Measurements from ENCODE around the gene BRD2. TPM values are rescaled to one million over a fixed set of nuclear protein-coding genes. Genes with fewer than 3 reads are reported as not detected.

Gene BRD2
- total and polyA plus RNA-seq, 2 of the 4 experiments (the other 2 are of a cell fraction), result 99.5 to 144 TPM

DNA sequence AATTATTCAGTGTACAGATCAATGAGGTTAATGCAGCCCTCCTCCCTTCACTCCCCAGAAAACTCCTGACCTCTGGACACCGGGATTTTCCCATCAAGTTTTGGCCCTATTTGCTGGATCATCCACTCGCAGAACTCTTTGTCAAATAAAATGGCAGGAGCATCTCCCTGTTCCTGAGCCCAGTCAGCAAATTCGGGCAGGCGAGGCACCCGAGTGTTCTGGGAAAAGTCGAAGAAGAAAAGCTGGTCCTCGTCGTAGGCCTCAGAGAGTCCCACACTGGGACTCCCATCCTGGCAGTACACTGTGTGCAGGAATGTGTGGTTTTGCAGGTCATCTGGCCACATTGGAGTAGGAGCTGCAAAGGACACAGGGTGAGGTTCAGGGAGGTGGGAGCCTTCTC, 17.9 kb upstream of the BRD2 start:
- no peak overlapping the region for H2BK120ac ChIP-seq (ENCODE audit: low read depth, low read length)
- peaks cover 4% of the 10 kb centered on the region; the same call in 1 of the 2 replicates for H3K9me1 ChIP-seq (ENCODE audit: insufficient read depth, low read length)
- CTCF ChIA-PET, result no interaction called here
- no peak overlapping the region for H2BK20ac ChIP-seq (ENCODE audit: low read depth, low read length)
- H3K27me3 ChIP-seq (ENCODE audit: control insufficient read depth, insufficient read depth, low read length), result no peaks in the 10 kb centered on the region
- H2AK9ac ChIP-seq (replicated peaks; ENCODE audit: low read depth, low read length, poor library complexity), result no peak overlapping the region
- in situ Hi-C loops (cut with MboI; ENCODE audit: low sequenced_read_pairs), result loop anchor here (25.0 kb wide), 1 partner anchor 763 kb away; the partner anchor contains the start of genes AGER, AGPAT1, GPSM3 and PBX2
- no peak overlapping the region for H3K18ac ChIP-seq (ENCODE audit: low read depth, low read length)
- H3K4ac ChIP-seq (ENCODE audit: low read depth, low read length), result no peak overlapping the region
- no peak overlapping the region for H3K23ac ChIP-seq (ENCODE audit: low read depth, low read length)
- 80% methylated on average over 2 of the region's 8 CpGs; no CpG with 5 or more reads in 1 of the 2 experiments for WGBS, 2 experiments (ENCODE audit: extremely low coverage in 2 of 2, insufficient read length in 1 of 2)
- H4K20me1 ChIP-seq (ENCODE audit: insufficient read depth, low read length), result no peaks in the 10 kb centered on the region
- no TSS peak for BruUV-seq (replicated peaks)
- H3K79me1 ChIP-seq (ENCODE audit: low read depth in 1 of 2, low read length in 2 of 2), result 0 out of 4 replicates have a peak, but pooled peaks cover 0 to 3% of the 10 kb centered on the region in 2 experiments
- H3K9ac ChIP-seq (ENCODE audit: low read depth, low read length), result no peak overlapping the region
- no peak for DNase-seq
- H2AFZ ChIP-seq (replicated peaks; ENCODE audit: low read length, poor library complexity), result no peak overlapping the region
- no peak overlapping the region for H3K4me2 ChIP-seq (ENCODE audit: low read depth, low read length)
- no peak overlapping the region for H3K27ac ChIP-seq (ENCODE audit: insufficient read depth, low read length)
- H3K4me3 ChIP-seq (ENCODE audit: insufficient read depth, low read depth, low read length), result no peak overlapping the region
- H3K14ac ChIP-seq (replicated peaks; ENCODE audit: low read depth, low read length), result no peak overlapping the region
- TF ChIP-seq POLR2A (IDR thresholded peaks at IDR 0.05; ENCODE audit: low read depth, low read length) (no peak), FOS (IDR thresholded peaks at IDR 0.05; ENCODE audit: low read depth, low read length) (no peak), MXI1 (IDR thresholded peaks at IDR 0.05; ENCODE audit: borderline replicate concordance, low read depth, low read length) (no peak), CEBPB (IDR thresholded peaks at IDR 0.05; ENCODE audit: low read depth, low read length) (no peak), NFE2L2 (IDR thresholded peaks at IDR 0.05; ENCODE audit: low read depth, low read length) (no peak), RAD21 (IDR thresholded peaks at IDR 0.05; ENCODE audit: low read length) (no peak), RCOR1 (IDR thresholded peaks at IDR 0.05; ENCODE audit: insufficient replicate concordance, low read length) (no peak), SMC3 (IDR thresholded peaks at IDR 0.05; ENCODE audit: low read depth, low read length) (no peak), CHD1 (IDR thresholded peaks at IDR 0.05; ENCODE audit: low read depth, low read length) (no peak), MAFK (IDR thresholded peaks at IDR 0.05; ENCODE audit: low read depth, low read length) (no peak), BHLHE40 (IDR thresholded peaks at IDR 0.05; ENCODE audit: low read depth, low read length) (no peak), RFX5 (IDR thresholded peaks at IDR 0.05; ENCODE audit: low read depth, low read length) (no peak)
- TF ChIP-seq, protein P1, sequence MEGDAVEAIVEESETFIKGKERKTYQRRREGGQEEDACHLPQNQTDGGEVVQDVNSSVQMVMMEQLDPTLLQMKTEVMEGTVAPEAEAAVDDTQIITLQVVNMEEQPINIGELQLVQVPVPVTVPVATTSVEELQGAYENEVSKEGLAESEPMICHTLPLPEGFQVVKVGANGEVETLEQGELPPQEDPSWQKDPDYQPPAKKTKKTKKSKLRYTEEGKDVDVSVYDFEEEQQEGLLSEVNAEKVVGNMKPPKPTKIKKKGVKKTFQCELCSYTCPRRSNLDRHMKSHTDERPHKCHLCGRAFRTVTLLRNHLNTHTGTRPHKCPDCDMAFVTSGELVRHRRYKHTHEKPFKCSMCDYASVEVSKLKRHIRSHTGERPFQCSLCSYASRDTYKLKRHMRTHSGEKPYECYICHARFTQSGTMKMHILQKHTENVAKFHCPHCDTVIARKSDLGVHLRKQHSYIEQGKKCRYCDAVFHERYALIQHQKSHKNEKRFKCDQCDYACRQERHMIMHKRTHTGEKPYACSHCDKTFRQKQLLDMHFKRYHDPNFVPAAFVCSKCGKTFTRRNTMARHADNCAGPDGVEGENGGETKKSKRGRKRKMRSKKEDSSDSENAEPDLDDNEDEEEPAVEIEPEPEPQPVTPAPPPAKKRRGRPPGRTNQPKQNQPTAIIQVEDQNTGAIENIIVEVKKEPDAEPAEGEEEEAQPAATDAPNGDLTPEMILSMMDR (conservative IDR thresholded peaks at IDR 0.05; ENCODE audit: low read depth, low read length), result no peak
- TF ChIP-seq, protein P2, sequence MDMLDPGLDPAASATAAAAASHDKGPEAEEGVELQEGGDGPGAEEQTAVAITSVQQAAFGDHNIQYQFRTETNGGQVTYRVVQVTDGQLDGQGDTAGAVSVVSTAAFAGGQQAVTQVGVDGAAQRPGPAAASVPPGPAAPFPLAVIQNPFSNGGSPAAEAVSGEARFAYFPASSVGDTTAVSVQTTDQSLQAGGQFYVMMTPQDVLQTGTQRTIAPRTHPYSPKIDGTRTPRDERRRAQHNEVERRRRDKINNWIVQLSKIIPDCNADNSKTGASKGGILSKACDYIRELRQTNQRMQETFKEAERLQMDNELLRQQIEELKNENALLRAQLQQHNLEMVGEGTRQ (IDR thresholded peaks at IDR 0.05; ENCODE audit: low read depth, low read length), result no peak
- no peak for ATAC-seq (ENCODE audit: low read depth)
- H2BK15ac ChIP-seq (ENCODE audit: low read depth, low read length), result no peak overlapping the region; the same call in 2 of the 3 replicates
- no peaks in the 10 kb centered on the region for H3K36me3 ChIP-seq (ENCODE audit: control insufficient read depth, insufficient read depth, low read length)
- H4K5ac ChIP-seq (ENCODE audit: low read depth, low read length), result no peak overlapping the region
- H2BK5ac ChIP-seq (ENCODE audit: low read depth, low read length, poor library complexity, severe bottlenecking), result no peak overlapping the region
- H2AK5ac ChIP-seq (ENCODE audit: low read depth, low read length), result no peak overlapping the region; the same call in 1 of the 2 replicates
- dilution Hi-C loops (cut with HindIII; ENCODE audit: low sequenced_read_pairs, unreplicated experiment), result no loop called here
- POLR2A ChIA-PET (ENCODE audit: unreplicated experiment), result interaction anchor here (0.8 kb wide), 1 partner anchor 23 kb away, joined by 3 read pairs; no protein-coding TSS in a partner anchor
- no peak overlapping the region for H3K56ac ChIP-seq (ENCODE audit: extremely low read depth, insufficient read depth, low read length)
- intact Hi-C loops (cut with micrococcal nuclease), result no loop called here
- no peak overlapping the region for H4K8ac ChIP-seq (ENCODE audit: low read depth in 2 of 2, low read length in 2 of 2)
- peaks cover 3% of the 10 kb centered on the region; the same call in 1 of the 2 replicates for H3K4me1 ChIP-seq (ENCODE audit: control insufficient read depth, insufficient read depth, low read length)
- H4K91ac ChIP-seq (ENCODE audit: insufficient read depth, low read depth, low read length), result no peak overlapping the region
- no peaks in the 10 kb centered on the region for H3K9me3 ChIP-seq (ENCODE audit: control insufficient read depth, insufficient read depth, low read length)
